Activated CD4-positive, alpha-beta T cell treated with anti-CD3 and anti-CD28 coated beads for 36 hours (primary cell): ENCODE data around the gene TSPAN6. TPM values are rescaled to one million over a fixed set of nuclear protein-coding genes. Genes with fewer than 3 reads are reported as not detected.

ENCODE experiments used
- total RNA-seq, 2 experiments: library from RNA; stranded (reverse); gene quantifications; one replicate each; pipeline ENCODE4 v1.2.3, GENCODE V29; 2021

TSPAN6 gene
- total RNA-seq, 2 experiments from 2014 or later, result 0.41 to 0.47 TPM

Other genes with a start within 250 kb of the TSPAN6 start
- under 1 TPM in 1 of 2 experiments, not detected in 1; 0.02 TPM for gene PCDH19, start 226.5 kb downstream of the TSPAN6 start, total RNA-seq
- not detected for gene TNMD, start 51.9 kb downstream of the TSPAN6 start, total RNA-seq
- gene SRPX2, start 7.4 kb upstream of the TSPAN6 start, total RNA-seq, result not detected
- gene SYTL4, start 95.3 kb upstream of the TSPAN6 start, total RNA-seq, result not detected
- 10 to 100 TPM; 53.8 to 54.3 TPM for gene CSTF2, start 183.6 kb upstream of the TSPAN6 start, total RNA-seq
- gene NOX1, start 237.6 kb upstream of the TSPAN6 start, total RNA-seq, result not detected